T47D (cell line): ENCODE data around the gene TIMP3.

ENCODE experiments used
- DNase-seq, 2 experiments: peaks; one replicate each; pipeline versions ENCODE4 v3.0.0 to v3.0.0-alpha.2; 2011 to 2012; ENCODE audit warnings: low read depth in 1 of 2, low spot score in 1 of 2
- JUND ChIP-seq: IDR thresholded peaks from 2 replicates; pipeline ENCODE4 v1.6.1; 2012; ENCODE audit warnings: low read depth
- in situ Hi-C: cut with HindIII; loops from 2 replicates; pipeline ENCODE4 v1.10.0; 2016; ENCODE audit warnings: low sequenced_read_pairs, low pct_unique_long_range_greater_than_20kb

The TIMP3 gene

DNA sequence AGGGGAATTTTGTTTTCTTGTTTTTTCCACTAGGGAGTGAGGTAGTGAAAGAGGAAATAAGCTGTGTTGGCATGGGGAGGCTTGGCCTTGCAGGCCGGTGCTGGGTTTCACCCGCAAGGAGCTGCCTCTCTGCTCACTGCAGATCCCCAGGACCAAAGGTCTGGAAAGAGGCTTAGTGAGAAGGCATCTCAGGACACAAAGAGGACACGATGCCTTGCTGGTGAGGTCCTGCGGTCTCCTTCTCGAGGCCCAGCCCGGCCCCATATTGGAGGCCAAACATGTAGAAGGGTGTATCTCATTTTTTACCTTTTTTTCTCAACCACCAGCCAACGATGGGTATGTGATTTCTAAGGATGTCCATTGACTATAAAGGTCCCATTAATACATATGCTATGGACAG, 17.6 kb downstream of the TIMP3 start:
- in situ Hi-C loops: no loop called here
- no peak for TF ChIP-seq JUND
- DNase-seq: no peak

DNA sequence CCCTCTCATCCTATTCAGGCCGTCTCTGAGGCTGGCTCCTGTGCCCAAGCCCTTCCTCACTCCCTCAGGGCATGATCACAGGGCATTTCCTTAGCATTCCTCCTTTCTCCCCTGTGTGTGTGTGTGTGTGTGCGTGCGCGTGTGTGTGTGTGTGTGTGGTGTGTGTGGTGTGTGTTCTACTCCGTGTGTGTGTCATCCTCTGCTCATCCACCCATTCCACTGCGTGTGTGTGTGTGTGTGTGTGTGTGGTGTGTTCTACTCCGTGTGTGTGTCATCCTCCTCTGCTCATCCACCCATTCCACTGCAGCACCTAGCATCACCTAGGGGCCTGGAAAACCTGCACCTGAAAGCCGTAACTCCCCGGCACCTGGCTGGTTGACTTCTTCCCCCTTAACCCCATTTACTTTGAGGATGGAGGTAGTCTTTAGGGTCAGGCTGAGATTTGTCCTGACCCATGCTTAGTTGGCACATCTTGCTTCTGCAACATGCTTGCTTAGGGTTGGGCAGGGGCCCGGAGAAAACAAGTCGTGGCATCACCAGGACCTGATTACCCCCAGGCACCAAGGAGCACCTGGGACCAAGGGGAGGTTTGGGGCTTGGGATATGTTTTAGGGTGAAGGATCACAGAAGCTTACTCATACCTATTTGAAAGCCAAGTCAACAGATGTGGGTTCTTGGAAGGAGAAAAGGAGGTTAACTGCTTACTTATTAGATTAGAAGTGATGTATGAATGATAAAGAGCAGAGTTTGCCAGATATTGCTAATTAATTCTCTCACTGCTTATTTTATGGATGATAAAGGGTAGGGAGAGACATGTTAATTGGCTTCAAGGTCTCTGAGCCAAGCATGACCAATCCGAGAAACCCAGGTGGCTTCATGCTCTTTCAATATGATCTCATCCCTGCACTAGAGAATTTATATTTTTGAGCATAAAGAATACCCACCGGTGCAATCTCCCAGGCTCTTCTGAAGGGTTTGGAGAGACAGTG, 18.9 kb downstream of the TIMP3 start:
- TF ChIP-seq JUND: no peak
- DNase-seq: no peak
- in situ Hi-C loops: no loop called here

DNA sequence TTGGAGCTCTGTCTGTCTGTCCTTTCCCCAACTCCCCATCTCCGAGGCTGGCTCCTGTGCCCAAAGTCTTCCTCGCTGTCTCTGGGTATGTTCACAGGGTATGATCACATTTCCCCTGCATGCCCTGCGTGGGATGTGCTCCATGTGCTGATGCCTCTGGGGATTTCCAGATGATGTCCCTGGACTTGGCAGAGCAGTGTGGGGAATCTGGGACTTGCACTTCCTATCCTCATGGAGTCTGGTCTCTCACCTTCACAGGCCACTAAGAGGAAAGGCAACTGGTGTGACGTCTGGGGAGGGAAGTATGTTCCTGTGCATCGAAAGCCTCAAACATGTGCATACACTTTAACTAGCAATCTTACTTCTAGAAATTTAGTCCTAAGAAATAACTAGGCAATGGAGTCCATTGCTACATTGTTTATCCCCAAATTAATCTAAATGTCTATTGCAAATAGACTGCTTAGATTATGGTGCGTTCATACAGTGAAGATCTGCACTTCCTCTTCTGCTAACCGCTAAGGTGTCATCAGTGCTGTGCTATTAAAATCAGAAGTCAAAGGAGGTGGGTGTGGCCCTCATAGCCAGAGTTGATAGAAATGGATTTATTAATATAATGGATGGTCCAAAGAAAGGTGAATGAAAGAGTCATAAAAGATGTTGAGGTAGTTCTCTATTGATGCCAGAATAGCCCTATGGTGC, 20.8 kb downstream of the TIMP3 start:
- in situ Hi-C loops: no loop called here
- no peak for DNase-seq
- TF ChIP-seq JUND: no peak

DNA sequence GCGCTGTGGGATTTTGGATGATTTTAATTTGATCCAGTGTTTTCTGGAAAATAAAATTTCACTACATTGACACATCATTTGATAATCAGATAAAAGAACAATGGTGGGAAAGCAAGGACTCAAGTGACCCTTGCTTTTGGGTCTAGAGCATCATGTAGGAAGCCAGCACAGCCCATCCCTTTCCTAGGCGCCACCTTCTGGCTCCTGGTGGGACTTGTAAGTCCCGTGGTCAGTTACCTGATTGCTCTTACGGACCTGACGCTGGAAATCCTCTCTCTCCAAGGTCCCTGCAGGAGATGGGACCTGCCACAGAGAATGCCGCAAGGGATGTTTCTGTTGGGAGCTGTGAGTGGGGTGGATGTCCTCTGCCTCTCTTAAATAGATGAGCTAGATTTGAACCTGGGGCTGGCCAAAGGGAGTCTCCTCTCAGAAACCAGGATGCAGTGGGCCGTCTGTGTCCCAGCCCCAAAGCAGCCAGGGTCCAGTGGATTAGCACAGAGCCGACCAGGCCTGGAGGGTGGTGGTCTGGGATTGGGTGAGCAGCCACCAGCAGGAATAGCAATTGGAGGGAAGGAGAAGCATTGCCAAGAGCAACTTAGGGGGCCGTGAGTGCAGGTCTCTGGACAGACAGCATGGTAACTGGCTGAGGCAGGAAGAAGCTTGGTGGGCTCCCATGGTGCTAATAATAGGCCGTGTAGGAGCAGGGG, 21.7 kb downstream of the TIMP3 start:
- peak in 1 of 2 experiments; percentile 58 for DNase-seq
- TF ChIP-seq JUND: no peak
- in situ Hi-C loops: no loop called here

DNA sequence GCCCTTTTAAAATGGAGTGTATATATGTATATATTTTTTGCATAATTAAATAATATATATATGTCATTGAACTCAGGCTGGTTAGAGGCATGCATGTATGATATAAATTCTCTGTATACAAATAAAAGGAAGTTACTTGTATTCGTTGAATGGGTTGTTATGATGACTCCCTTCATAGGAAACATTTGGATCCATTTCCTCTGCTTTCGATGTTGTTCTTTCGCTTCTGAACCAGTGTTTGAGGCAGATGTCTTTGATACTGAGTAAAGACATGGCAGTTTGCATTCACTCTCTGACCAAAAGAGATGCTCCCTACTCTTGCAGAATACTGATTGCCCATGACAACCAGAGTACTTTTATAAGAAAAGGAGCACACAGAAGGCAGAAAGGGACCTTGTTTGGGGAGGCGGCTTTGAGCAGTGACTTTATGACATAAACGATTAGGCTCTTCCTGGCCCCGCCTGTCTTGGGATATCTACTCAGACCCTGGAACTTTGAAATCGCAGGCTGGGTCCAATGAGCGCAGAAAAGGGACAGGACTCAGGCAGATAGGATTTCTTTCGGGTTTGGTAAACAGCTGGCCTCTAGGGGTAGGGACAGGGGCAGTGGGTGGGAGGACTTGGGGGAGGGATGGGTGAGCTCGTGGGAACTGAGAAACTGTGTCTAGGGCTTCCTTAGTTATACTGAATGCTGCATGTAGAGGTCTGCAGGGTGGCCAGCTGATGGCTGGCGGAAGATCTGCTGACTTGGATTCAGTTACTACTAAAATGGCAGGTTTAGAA, 23.2 kb downstream of the TIMP3 start:
- in situ Hi-C loops: no loop called here
- no peak for TF ChIP-seq JUND
- DNase-seq: no peak

DNA sequence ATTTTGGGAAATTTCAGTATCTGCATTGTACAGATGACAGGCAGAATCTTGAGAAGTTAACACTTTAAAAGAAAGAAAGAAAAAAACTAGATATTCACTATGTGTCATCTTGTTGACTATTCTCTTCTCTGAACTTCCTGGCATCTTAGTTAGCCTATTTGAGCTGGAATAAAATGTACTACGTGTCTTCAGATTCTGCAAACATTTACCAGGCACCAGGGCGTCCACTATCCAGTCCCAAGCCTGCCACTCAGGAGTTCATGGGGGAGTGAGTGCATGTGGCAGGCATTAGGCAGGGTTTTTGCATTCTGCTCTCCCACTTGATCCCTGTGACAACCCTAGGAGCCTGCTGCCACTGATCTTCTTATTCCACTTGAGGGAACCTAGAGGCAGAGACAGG, 25.0 kb downstream of the TIMP3 start:
- TF ChIP-seq JUND: no peak
- no peak for DNase-seq
- in situ Hi-C loops: no loop called here

DNA sequence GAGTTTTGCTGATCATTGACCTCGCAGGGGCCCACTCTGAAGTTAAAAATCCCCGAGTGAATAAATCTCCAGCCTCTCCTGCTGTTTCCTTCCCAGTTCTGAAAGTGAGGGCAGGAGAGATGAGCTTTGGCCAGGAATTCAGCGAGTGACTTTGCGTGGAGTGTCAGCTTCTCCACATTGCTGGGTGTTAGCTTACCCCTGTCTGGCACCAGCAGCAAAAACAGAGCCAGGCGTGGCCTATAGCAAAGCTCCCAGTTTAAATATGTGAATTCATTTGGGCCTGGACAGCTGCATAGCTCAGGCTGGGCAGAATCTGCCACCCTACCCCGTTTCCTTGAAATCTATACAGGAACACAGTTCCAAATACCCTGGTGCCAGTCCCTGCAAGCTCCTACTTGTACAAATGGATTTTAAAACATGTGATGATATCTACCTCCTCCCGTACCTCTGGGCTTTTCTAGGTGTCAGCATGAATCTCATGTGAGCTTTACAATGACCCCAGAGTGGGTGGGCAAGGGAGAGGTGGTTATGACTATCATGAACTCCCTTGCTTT, 25.6 kb downstream of the TIMP3 start:
- no peak for TF ChIP-seq JUND
- in situ Hi-C loops: no loop called here

DNA sequence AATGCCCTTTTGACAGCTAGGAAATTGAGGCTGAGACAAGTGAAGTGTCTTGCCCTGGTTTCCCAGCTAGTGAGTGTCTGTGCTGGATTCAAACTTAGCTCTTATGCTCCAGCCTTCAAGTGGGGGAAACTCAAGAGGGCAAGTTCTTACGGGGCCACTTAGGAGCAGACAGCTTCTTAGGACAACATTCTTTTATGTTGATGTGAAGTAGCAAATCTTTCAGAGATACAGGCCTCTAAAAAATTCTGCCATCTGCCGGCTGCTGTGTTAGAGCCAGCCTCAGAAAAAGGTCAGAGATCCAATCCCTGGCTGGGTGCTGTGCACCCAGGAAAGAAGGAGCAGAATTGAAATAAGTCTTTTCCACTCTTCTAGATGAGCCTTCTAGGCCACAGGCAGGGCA, 26.6 kb downstream of the TIMP3 start:
- DNase-seq: no peak
- in situ Hi-C loops: no loop called here
- TF ChIP-seq JUND: no peak

More for the DNA sequence above, 25.6 kb downstream of the TIMP3 start:
- DNase-seq: no peak

DNA sequence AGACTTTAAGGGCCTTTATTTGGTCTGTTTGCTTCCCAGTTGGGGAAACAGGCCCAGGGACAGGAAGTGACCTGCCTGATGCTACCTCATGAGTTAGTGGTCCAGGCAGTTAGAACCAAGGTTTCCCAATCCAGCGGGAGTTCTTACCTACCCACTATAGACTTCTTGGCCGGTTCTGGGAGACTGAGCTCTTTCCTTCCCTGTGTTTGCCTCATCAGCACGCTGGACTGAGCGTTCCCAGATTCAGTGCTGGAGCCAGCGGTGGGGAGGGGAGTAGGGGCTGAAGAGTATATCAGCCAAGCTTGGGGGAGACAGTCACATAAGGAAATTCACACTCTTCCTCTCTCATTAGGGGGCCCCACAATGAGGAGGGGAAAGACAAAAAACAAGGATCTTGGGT, 27.1 kb downstream of the TIMP3 start:
- DNase-seq: no peak
- no peak for TF ChIP-seq JUND
- in situ Hi-C loops: no loop called here

DNA sequence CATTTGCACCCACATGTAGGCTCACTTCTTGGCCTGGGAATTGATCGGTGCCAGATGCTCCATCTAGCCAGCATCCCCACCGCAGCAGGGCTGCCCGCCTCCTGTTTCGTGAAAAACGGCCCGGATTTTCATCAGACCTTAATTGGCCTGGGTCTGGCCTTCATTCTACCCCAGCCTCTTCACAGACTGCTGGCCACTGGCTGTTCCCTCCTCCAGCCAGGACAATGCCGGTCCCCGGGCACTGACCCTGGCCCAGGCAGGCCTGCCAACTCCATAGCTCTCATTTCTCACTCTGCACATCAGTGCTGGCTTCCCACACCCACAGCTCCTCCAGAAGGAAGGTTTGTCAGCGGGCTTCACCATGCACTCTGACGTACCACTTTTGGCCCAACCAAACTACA, 27.9 kb downstream of the TIMP3 start:
- TF ChIP-seq JUND: no peak
- no peak for DNase-seq
- in situ Hi-C loops: no loop called here

DNA sequence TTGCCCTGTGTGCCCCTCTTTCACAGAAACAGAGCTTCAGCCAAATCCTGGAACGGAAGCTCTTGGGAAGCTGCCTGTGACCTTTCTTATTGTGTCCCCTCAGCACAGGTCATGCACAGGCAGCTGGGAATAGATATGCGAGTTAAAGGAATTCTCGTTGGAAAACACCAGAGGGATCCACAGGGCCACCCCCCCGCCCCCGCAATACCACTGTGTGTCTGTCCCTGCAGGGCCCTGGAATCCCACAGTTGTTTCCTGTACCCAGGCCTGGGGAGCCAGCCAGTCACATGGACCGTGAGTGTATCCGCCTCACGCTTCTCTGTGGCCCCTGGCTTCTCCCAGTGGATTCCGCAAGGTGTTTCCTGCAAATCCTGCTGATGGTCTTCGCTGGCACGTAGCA, 29.0 kb downstream of the TIMP3 start:
- no peak for DNase-seq
- TF ChIP-seq JUND: no peak
- in situ Hi-C loops: no loop called here

DNA sequence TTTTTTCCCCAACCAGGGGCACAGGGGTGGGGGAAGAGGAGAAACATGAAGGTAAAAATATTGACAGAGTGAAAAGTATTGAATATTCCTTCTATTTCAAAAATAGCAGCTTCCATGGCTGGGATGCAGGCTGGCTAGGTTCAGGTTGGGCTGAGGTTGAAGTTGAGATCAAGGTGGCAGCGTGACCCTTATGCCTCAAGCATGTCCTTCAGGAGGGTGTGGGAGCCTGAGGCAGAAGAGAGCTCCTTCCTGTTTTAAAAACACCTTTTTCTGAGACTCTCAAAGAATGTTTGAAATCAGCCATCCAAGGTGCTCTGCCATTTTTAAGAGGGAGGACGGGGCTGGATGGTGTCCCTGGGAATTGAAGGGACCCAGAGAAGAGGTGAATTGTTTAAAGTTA, 29.5 kb downstream of the TIMP3 start:
- in situ Hi-C loops: no loop called here

More for the DNA sequence above, 29.5 kb downstream of the TIMP3 start:
- no peak for TF ChIP-seq JUND
- DNase-seq: no peak
